Stromal cell of bone marrow (primary cell): Measurements from ENCODE around the gene NRF1.
"Not testable (repeated sequence)": the region's sequence is repeated elsewhere in the genome, so short reads cannot be mapped to it uniquely, and the experiment has no call there.

Source experiments
- DNase-seq: peaks from one replicate; pipeline ENCODE4 v3.0.0-alpha.2; 2012; ENCODE audit warnings: low read depth

NRF1 gene

DNA sequence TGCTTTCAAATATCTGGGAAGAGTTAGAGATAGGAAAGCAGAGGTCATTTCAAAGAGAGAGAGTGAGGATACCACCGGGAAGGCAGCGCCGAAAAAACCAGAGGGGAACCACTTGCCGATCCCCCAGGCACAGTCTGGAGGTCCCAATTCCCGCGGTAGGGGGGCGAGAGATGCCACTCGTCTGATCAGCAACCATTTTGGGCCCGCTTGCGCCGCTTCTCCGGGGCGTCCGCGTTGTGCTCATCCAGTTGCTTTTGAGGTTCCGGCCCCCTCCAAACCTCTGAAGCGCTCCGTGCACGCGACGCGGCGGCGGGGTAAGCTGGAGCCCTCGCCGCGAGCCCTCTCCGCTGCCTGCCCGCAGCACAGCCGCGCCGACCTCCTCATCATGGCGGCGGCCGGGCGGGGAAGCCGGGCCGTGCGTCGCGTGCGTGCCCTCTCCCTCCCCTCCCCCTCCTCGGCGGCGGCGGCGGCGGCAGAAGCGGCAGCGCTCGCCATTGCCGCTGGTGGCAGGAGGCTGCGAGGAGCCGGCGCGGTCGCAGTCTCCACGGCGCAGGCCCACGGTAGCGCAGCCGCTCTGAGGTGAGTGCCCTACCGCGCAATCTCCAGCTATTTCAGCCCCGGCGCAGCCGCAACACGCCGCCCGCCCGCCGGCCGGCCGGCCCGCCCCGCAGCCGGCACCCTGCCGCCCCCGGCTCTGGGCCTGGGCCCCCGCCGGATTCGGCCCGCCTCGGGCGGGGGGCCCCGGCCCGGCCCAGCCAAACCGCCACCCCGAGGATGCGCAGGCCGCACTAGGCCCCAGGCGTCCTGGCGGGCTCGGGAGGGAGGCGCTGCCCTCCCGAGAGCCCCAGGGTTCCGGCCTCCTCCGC, at the start of gene NRF1:
Gene NRF1 (plus strand): TSS at position 475 of the 866 bp plus-strand sequence. CDS start 45,632 bp downstream, outside the sequence.
- DNase-seq = peak; percentile 85

DNA sequence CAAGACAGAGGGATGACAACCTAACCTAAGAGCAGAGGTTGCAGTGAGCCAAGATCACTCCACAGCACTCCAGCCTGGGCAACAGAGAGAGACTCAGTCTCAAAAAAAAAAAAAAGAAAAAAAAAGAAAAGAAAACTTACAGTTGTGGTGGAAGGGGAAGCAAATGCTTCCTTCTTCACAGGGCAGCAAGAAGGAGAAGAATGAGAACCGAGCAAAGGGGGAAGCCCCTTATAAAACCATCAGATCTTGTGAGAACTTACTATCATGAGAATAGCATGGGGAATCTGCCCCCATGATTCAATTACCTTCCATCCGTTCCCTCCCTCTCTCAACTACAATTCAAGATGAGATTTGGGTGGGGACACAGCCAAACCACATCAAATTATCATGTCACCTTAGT, 45.2 kb upstream of the NRF1 start:
- DNase-seq = not testable (repeated sequence)

GRCh38 chr7:129567377-129567776, 44.1 kb upstream of the NRF1 start:
- no peak for DNase-seq

- DNase-seq = no peak
Measured at GRCh38 chr7:129568240-129568639, 43.3 kb upstream of the NRF1 start.

GRCh38 chr7:129569326-129569725, 42.2 kb upstream of the NRF1 start:
- no peak for DNase-seq

- DNase-seq = peak; percentile 93
Measured at GRCh38 chr7:129569811-129570215, 41.7 kb upstream of the NRF1 start.

DNA sequence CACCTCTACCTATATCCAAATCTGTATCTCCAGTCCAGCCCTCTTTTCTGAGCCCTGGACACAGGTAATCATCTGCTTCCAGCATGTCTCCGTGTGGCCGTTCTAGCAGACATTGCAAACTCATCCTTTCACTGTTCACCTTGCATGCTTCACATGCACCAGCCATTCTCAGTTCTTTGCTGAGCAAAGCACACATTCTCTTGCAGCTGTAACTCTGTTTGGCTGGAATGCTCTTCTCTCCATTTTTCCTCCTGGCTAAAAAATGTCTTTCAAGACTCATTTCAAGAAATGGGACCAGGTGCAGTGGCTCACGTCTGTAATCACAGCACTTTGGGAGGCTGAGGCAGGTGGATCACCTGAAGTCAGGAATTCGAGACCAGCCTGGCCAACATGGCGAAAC, 40.3 kb upstream of the NRF1 start:
- no peak for DNase-seq

- no peak for DNase-seq
Measured at GRCh38 chr7:129572205-129572604, 39.3 kb upstream of the NRF1 start.

DNA sequence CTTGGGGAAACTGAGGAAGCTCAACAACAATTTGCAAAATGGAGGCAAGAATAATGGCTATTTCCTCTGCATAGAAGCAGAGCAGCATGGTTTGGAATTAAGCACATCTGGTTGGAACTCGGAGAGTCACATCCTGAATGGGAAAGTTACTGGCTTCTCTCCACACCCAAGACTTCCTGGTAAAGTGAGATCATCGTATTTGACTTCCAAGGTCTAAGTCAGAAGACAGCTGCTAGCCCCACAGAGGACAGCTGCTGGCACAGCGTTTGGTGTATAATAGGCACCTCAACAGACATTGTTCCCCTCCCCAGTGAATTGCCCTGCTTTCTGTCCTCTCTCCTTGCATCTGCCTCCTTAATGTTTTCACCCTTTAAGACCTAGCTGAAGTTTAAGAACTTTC, 37.0 kb upstream of the NRF1 start:
- peak; percentile 88 for DNase-seq

DNA sequence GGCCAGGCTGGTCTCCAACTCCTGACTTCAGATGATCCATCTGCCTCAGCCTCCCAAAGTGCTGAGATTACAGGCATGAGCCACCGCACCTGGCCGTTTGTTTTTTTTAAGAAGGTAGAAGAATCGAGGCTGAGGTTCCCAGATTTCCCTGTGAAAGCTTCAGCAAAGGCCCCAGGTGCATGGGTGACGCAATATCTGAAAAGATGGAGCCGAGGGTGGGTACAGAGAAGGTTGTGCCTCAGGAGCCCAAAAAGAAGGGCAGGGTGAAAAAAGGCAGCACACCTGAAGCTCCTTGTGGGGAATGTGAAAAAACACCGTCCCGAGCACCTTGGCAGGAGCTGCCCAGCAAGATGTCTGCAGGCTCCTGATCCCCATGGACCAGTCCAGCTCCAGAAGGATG, 35.8 kb upstream of the NRF1 start:
- no peak for DNase-seq

- DNase-seq = no peak
Measured at GRCh38 chr7:129576138-129576537, 35.4 kb upstream of the NRF1 start.

DNA sequence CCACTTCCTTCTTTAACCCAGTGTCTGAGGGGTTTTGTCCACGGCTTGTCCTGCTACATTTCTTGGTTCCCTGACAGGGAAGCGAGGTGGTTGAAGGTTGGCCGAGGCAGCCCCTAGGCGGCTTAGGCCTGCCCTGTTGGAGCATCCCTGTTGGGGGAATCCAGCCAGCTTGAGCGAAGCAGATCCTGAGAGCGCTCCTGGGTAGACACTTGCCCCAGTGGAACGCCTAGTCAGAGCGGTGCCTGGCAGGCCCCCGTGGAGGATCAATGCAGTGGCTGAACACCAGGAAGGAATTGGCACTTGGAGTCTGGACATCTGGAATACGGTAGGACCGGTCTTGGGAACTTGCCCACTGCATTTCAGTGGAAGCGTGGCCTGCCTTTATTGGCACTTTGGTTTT, 32.7 kb upstream of the NRF1 start:
- DNase-seq = no peak

DNA sequence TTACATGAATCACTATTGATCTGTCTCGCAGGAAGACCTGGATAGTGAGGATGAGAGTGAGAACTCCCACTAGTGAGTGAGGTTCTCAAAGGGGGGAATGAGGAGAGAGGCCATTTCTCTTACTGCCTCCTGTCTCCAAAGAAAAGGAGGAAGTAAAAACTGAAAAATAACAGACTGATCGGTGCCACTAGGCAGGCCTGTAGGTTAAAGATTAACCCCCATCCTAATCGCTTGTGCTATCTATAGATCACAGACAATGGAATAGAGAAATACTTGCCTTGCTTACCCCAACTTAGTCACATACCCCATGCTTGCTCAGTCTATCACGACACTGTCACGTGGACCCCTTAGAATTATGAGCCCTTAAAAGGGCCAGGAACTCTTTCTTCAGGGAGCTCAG, 25.3 kb upstream of the NRF1 start:
- not testable (repeated sequence) for DNase-seq

GRCh38 chr7:129588268-129588667, 23.3 kb upstream of the NRF1 start:
- DNase-seq = no peak

DNA sequence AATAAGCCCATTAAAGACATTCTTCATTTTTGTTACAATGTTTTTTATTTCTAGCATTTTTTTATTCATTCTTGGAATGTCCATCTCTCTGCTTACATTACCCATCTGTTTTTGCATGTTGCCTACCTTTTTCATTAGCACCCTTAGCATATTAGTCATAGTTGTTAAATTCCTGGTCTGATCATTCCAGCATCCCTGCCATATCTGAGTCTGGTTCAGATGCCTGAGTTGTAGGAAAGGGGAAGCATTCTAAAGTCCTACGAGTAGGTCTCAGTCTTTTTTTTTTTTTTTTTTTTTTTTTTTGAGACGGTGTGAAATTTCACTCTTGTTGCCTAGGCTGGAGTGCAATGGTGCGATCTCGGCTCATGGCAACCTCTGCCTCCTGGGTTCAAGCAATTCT, 19.7 kb upstream of the NRF1 start:
- DNase-seq = no peak

DNA sequence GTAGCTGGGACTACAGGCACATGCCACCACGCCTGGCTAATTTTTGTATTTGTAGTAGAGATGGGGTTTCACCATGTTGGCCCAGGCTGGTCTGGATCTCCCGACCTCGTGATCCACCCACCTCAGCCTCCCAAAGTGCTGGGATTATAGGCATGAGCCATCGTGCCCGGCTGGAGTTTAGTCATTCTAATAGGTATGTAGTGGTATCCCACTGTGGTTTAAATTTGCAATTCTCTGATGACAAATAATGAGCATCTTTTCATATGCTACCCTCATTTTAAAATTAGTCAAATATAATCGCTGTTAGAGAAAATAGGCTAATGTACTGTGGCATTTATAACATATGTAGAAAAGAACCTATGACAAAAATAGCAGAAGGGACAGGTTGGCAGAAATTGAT, 15.1 kb upstream of the NRF1 start:
- DNase-seq = not testable (repeated sequence)

GRCh38 chr7:129597672-129598071, 13.8 kb upstream of the NRF1 start:
- DNase-seq = no peak

DNA sequence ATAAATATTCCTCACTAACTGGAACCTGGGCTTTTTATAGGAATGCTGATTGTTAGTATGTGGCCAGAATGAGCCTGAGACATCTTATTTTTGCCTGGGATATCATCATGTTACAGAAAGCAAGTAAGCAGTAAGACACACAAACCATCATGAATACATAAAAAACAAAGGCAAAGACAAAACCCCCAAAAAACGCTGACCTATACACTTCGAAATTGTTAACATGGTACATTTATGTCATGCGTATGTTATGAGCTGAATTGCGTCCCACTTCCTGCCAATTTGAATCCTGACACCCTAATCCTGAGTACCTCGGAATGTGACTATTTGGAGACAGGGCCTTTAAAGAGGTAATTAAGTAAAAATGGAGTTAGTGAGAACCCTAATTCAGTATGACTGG, 12.3 kb upstream of the NRF1 start:
- DNase-seq = no peak

GRCh38 chr7:129603594-129603993, 7.9 kb upstream of the NRF1 start:
- not testable (repeated sequence) for DNase-seq

DNA sequence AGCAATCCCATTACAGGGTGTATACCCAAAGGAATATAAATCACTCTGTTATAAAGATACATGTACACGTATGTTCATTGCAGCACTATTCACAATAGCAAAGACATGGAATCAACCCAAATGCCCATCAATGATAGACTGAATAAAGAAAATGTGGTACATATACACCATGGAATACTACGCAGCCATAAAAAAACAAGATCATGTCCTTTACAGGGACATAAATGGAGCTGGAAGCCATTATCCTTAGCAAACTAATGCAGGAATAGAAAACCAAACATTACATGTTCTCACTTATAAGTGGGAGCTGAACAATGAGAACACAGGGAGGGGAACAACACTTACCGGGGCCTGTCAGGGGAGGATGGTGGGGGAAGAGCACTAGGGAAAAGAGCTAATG, 7.5 kb upstream of the NRF1 start:
- DNase-seq = not testable (repeated sequence)

GRCh38 chr7:129604713-129605437, 6.6 kb upstream of the NRF1 start:
- no peak for DNase-seq

- no peak for DNase-seq
Measured at GRCh38 chr7:129605960-129606614, 5.4 kb upstream of the NRF1 start.

- no peak for DNase-seq
Measured at GRCh38 chr7:129606803-129607202, 4.7 kb upstream of the NRF1 start.
